Uterus (tissue), 4 donors: ENCODE measurements around the gene MR1. TPM values are rescaled to one million over a fixed set of nuclear protein-coding genes. Genes with fewer than 3 reads are reported as not detected.

Source experiments
- DNase-seq, 2 donors: peaks; one replicate each; pipeline ENCODE4 v3.0.0-alpha.2; 2019 to 2020
- H3K27ac ChIP-seq, 2 donors: fragments of 200-600 bp; sonication (generic); 1 replicate in 1 of 2; 2 replicates in 1 of 2; pipeline ENCODE4 v1.5.1; 2016 to 2018
- H3K27me3 ChIP-seq, 2 donors: fragments of 200-600 bp; sonication (generic); one replicate each; pipeline ENCODE4 v1.5.1; 2018 to 2019; ENCODE audit warnings: control low read depth in 1 of 2
- H3K36me3 ChIP-seq, 2 donors: fragments of 200-600 bp; sonication (generic); one replicate each; pipeline ENCODE4 v1.5.1; 2019; ENCODE audit warnings: control low read depth in 1 of 2
- H3K4me1 ChIP-seq, 2 donors: fragments of 200-600 bp; sonication (generic); one replicate each; pipeline ENCODE4 v1.5.1; 2018 to 2019; ENCODE audit warnings: control low read depth in 1 of 2
- H3K4me3 ChIP-seq, 2 donors: fragments of 200-600 bp; sonication (generic); 1 replicate in 1 of 2; 2 replicates in 1 of 2; pipeline ENCODE4 v1.5.1; 2018 to 2019; ENCODE audit warnings: mild to moderate bottlenecking in 1 of 2
- H3K9me3 ChIP-seq, 2 donors: fragments of 200-600 bp; sonication (generic); one replicate each; pipeline ENCODE4 v1.5.1; 2019; ENCODE audit warnings: control low read depth in 1 of 2
- CTCF ChIP-seq, 4 experiments: fragments of 200-600 bp in 2 of 4; fragments of 450-650 bp in 2 of 4; sonication (generic) in 2 of 4; IDR thresholded peaks; one replicate each; pipeline ENCODE4 v1.5.1; 2016 to 2019; ENCODE audit warnings: antibody characterized with exemption in 4 of 4, mild to moderate bottlenecking in 2 of 4, moderate library complexity in 1 of 4
- POLR2A ChIP-seq, 2 donors: fragments of 450-650 bp; IDR thresholded peaks; one replicate each; pipeline ENCODE4 v1.6.1; 2016; ENCODE audit warnings: antibody characterized with exemption in 2 of 2, mild to moderate bottlenecking in 1 of 2, moderate library complexity in 1 of 2
- intact Hi-C: fragments of 100-400 bp; cut with DNase I; formaldehyde crosslinking; loops from one replicate; pipeline ENCODE4 v1.15.1; 2023; ENCODE audit warnings: low total_unique reads
- total RNA-seq, 4 donors: library from RNA; depleted of rRNA in 3 of 4; stranded (reverse); fragments of >200 nt in 3 of 4; gene quantifications; one replicate each; pipeline versions ENCODE4 v1.1.0 to v1.2.4, GENCODE V29; 2014 to 2023
- donor health status: DM: yes; HTN: yes; CAD: no.

The MR1 gene
- total RNA-seq, 4 donors from 2014 or later, result 13.8 to 29.7 (median 16.2) TPM

- H3K9me3 ChIP-seq, result no peaks in the 10 kb centered on the region
- no peaks in the 10 kb centered on the region for H3K27me3 ChIP-seq
- peak overlapping the region in 1 of 2 donors; percentile 25 for H3K27ac ChIP-seq
- no peak for DNase-seq
- no peaks in the 10 kb centered on the region for H3K36me3 ChIP-seq
- no peak overlapping the region for H3K4me3 ChIP-seq
- intact Hi-C loops, result no loop called here
- peaks cover 0 to 4% of the 10 kb centered on the region in 2 donors for H3K4me1 ChIP-seq
- TF ChIP-seq POLR2A (IDR thresholded peaks at IDR 0.05), result no peak
- TF ChIP-seq CTCF (IDR thresholded peaks at IDR 0.05), result no peak
Observed at GRCh38 chr1:181102841-181103240, 69.1 kb downstream of the MR1 start.

GRCh38 chr1:181103399-181103798, 69.6 kb downstream of the MR1 start:
- no peak for DNase-seq
- H3K36me3 ChIP-seq, result no peaks in the 10 kb centered on the region
- no peaks in the 10 kb centered on the region for H3K9me3 ChIP-seq
- intact Hi-C loops, result no loop called here
- H3K4me1 ChIP-seq, result peaks cover 0 to 4% of the 10 kb centered on the region in 2 donors
- H3K27me3 ChIP-seq, result no peaks in the 10 kb centered on the region
- H3K4me3 ChIP-seq, result no peak overlapping the region
- TF ChIP-seq CTCF (IDR thresholded peaks at IDR 0.05), result no peak
- no peak for TF ChIP-seq POLR2A (IDR thresholded peaks at IDR 0.05)
- peak overlapping the region in 1 of 2 donors; percentile 33 for H3K27ac ChIP-seq

- no peak for DNase-seq
- TF ChIP-seq POLR2A (IDR thresholded peaks at IDR 0.05), result no peak
- peak in 1 of 4 experiments; percentile 39 for TF ChIP-seq CTCF (IDR thresholded peaks at IDR 0.05)
- intact Hi-C loops, result no loop called here
Observed at GRCh38 chr1:181104042-181104789, 70.4 kb downstream of the MR1 start.

GRCh38 chr1:181104790-181105133, 71.0 kb downstream of the MR1 start:
- H3K4me3 ChIP-seq, result peak overlapping the region; percentile 57 to 69
- H3K27me3 ChIP-seq, result no peaks in the 10 kb centered on the region
- H3K27ac ChIP-seq, result peak overlapping the region; percentile 91 to 98
- peaks cover 0 to 4% of the 10 kb centered on the region in 2 donors for H3K4me1 ChIP-seq
- H3K9me3 ChIP-seq, result no peaks in the 10 kb centered on the region
- TF ChIP-seq POLR2A (IDR thresholded peaks at IDR 0.05) (no peak), CTCF (IDR thresholded peaks at IDR 0.05) (peak in 3 of 4 experiments; percentile 1 to 30 (median 9))
- DNase-seq, result peak; percentile 51 to 63
- H3K36me3 ChIP-seq, result no peaks in the 10 kb centered on the region
- intact Hi-C loops, result no loop called here

More at GRCh38 chr1:181104042-181104789, 70.4 kb downstream of the MR1 start:
- Histone ChIP-seq H3K4me3 (peak overlapping the region; percentile 57 to 69), H3K27ac (peak overlapping the region; percentile 91 to 98), H3K27me3 (no peaks in the 10 kb centered on the region), H3K4me1 (peaks cover 0 to 4% of the 10 kb centered on the region in 2 donors), H3K9me3 (no peaks in the 10 kb centered on the region), H3K36me3 (no peaks in the 10 kb centered on the region)
